HG03175 (cell line): ENCODE measurements around the gene LRP10.
"Not testable (repeated sequence)": the region's sequence is repeated elsewhere in the genome, so short reads cannot be mapped to it uniquely, and the experiment has no call there.

Source experiments
- ATAC-seq: cut with Tn5 transposase; IDR thresholded peaks from one replicate; pipeline ENCODE4 v1.9.1; 2021; ENCODE audit warnings: mild to moderate bottlenecking, moderate library complexity; ENCODE audit not compliant: unreplicated experiment

Gene LRP10

DNA sequence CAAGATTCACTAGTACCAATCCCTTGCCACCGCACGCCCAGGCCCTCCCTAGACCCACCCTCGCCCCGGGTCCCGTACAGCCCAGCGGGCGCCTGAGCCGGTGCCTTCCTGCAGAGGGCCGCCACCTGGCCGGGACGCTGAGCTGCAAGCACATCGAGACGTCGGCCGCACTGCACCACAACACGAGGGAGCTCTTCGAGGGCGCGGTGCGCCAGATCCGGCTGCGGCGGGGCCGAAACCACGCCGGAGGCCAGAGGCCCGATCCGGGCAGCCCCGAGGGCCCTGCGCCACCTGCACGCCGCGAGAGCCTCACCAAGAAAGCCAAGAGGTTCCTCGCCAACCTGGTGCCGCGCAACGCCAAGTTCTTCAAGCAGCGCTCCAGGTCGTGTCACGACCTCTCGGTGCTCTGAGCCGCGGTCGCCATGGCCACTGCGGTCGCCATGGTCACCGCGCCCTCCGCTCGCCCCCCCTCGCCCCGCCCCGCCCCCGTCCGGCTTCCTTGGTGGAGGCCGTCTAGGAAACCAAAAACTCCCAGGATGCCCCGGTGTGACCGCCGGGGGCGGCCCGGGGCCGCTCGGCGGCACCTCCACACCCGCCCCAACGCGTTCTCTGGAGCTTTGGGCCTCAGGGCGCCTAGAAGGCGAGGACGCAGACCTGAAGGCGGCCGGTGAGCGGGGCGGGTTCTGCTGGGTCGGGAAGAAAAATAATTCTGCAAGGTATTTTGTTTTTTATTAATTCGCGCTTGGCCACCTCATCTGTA is 15.1 kb downstream of the LRP10 start:
- peak; percentile 48 for ATAC-seq

GRCh38 chr14:22887260-22887989 is 15.9 kb downstream of the LRP10 start:
- peak; percentile 47 for ATAC-seq

DNA sequence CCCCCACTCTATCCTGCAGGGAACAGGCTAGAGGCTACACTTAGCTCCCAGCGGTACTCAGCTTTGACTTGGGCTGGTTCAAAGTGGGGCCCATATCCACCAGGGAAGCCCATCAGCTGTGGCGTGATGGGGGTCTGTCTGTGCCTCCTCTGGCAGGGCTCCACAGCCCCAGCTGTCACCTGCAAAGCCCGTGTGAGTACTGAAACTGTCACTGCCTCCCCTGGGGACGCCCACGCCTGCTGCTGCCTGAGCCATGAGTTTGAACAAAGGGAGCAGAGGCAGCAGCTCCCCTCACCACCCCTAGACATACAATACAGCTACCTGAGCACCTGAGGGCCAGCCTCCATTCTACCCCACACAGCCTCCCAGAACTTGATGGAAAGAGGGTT is 16.4 kb downstream of the LRP10 start:
- peak; percentile 38 for ATAC-seq

DNA sequence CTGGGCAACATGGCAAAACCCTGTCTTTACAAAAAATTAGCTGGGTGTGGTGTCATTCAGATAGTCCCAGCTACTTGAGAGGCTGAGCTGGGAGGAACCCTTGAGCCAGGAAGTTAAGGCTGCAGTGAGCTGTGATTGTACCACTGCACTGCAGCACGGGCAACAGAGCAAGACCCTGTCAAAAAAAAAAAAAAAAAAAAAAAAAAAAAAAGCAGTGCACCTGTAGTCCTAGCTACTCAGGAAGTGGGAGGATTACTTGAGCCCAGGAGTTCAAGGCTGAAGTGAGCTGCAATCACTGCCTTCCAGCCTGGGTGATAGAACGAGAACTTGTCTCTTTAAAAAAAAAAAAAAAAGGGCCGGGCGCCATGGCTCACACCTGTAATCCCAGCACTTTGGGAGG is 17.1 kb downstream of the LRP10 start:
- no peak for ATAC-seq

- ATAC-seq: no peak
Measured at GRCh38 chr14:22890416-22890815, 18.9 kb downstream of the LRP10 start.

GRCh38 chr14:22892488-22892887 is 20.9 kb downstream of the LRP10 start:
- no peak for ATAC-seq

DNA sequence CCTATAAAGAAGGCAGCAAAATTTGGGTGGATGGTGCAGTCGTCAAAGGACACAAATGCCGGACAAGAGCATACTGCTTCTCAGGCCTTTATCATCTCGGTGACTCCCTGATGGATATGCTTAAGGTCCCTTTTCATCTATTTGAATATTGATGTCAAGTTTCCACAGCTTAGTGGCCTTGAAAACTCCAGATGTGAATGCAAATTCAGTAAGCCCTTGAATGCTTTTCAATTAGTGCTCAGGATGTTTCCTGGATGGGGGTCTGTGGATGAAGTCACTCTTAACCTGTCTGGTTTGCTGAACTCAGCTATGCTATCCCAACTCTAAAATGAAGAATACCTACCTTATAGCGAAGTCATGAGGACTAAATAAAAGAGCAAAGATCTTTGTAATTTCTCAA is 22.2 kb downstream of the LRP10 start:
- no peak for ATAC-seq

- no peak for ATAC-seq
Measured at GRCh38 chr14:22895402-22895801, 23.9 kb downstream of the LRP10 start.

DNA sequence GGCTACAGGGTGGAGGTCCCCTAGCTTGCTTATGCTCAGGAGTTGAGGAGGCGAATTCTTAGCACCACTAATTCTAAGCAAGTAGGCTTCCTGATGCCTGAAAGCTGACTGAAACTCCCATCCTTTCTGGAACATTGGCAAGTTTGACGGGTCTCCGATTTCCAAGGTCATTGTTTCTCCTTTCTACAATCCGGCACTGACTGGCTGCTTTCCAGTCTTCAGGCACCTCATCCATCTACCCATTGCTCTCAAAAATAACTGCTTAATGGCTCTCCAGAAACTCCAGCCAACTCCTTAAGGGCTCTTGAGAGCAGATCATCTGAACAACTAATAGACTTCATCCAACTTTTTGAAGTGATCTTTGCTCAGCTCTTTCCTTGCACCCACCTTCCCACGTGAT is 24.8 kb downstream of the LRP10 start:
- ATAC-seq: no peak

DNA sequence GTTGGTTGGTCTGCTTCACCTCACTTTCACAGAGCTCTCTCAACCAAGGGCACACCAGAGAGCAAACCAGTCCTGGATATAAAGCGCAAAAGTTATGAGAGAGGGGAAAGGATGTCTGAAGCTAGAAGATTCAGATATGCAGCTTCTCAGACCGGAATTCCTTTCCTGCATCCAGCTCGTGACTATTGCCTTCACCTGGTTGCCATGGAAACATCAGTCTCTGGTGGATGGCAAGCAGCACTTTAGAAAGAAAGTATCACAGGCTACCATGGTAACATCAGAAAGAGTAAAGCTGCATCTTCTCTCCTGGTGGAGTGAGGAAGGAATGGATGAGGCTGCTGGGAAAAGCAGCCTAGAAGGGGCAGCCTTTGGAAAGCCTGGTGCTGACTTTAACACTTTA is 25.2 kb downstream of the LRP10 start:
- ATAC-seq: no peak

DNA sequence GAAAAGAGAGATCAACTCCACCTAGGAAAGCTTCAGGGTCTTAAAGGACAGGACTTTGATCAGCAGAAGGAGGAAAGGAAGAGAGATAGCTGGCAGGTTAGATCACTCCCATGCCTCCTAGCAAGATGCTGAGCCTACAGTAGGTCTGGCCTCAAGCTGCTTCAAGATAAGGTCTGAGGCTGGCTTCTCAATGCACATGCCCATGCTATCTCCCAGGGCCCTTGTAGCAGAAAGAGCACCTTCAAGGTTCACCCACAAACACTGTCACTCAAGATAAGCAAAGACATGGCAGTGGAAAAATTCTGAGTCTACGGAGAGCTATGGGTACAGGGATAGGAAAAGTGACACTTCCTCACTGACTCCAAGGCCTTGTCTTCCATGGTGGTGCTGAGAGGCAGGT is 25.8 kb downstream of the LRP10 start:
- ATAC-seq: no peak

DNA sequence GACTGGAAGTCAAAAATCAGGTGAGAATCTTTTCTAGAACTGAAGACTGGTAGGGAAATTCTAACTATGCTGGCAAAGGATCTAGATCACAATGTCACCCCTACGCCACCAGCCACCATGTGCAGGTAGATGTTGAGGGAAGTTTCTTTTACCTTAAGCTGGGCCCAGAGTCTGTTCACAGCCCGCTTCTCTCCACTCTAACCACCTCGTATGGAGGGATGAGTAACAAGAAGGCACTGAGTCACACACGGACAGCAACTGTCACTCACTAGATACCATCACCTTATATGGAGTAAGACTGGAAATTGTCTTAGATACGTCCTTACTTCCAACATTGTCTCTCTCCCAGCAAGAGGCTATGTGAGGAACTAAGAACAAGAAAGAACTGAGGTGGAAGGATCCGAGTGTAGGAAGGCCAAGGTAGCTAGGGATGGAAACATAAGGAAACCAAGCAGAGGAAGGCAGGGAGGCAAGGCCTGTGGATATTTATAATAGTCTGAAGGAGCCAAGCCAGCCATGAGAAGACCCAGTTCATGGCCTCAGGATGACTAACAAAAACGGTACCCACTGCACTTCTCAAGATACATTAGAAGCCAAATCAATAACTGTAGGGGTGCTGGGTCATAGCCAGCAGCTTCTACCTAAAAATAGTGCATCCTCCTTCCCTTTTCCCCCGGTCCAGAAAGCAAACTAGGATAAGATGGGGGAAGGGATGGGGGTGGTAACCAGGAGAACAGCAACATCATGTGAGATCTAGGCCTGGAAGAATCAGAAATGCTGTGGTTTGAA is 27.0 kb downstream of the LRP10 start:
- ATAC-seq: no peak

DNA sequence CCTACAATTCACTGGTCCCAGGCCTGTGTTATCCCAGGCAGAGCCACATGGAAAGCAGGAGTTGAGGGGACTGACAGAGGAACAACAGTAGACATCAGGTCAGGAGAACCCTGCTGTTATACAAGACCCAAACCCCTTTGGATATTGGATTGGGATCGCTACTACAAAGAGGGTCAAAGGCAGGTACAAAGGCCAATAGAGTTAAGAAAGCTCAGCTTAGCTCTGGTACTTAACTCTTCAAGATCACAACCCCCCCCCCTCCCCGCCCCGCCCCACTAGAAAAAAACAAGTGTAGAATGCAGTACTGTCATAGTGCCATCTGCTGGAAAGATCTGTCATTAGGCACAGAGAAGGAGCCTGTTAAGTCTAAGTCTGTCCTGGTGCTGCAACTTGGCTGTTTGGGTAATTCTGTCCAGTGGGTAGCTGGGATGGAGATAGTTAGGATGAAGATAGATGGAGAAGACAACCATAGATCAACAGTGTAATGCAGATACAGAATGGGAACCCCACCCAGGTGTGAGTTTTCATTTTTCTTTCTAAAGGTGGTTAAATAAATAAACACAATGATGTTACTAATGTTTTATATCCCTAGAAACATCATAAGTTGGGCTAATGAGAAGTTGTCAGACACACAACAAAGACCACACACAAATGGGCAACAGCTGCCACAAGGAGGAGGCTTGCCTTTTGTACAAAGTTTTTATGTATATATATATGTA is 28.7 kb downstream of the LRP10 start:
- ATAC-seq: peak; percentile 55

GRCh38 chr14:22901799-22902198 is 30.3 kb downstream of the LRP10 start:
- no peak for ATAC-seq

DNA sequence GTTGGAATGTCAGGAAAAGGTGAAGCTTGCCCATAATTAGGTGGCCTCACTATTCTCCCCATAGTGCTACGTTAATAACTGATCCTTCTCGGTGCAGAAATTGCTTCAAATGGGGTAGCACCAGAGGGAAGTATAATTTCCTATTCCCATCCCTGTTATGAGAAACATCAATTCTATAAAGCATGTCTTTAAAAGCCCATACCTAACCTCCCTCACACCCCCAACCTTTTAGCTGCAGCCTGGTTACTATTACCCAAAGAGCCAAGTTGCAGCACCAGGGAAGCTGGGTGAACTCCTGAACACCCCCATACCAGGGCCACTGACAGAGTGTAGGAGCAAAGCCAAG is 32.2 kb downstream of the LRP10 start:
- ATAC-seq: no peak

- ATAC-seq: no peak
Measured at GRCh38 chr14:22905627-22906026, 34.1 kb downstream of the LRP10 start.

GRCh38 chr14:22906073-22906472 is 34.5 kb downstream of the LRP10 start:
- ATAC-seq: no peak

- ATAC-seq: no peak
Measured at GRCh38 chr14:22907429-22907828, 35.9 kb downstream of the LRP10 start.

DNA sequence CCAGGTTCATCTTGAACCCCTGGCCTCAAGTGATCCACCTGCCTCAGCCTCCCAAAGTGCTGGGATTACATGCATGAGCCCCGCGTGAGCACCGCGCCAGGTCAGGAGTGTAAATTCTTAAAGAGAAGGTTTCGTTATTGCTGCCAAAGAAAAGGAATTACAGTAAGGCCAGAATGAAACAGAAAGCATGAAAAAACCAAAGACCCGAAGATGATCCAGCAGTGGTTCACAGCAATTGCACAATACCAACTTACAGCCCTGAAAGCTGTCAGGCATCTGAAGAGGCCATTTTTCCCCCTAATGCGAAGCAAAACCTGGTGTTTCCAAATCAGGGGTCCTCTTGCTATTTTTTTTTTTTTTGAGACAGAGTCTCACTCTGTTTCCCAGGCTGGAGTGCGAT is 37.1 kb downstream of the LRP10 start:
- ATAC-seq: no peak

DNA sequence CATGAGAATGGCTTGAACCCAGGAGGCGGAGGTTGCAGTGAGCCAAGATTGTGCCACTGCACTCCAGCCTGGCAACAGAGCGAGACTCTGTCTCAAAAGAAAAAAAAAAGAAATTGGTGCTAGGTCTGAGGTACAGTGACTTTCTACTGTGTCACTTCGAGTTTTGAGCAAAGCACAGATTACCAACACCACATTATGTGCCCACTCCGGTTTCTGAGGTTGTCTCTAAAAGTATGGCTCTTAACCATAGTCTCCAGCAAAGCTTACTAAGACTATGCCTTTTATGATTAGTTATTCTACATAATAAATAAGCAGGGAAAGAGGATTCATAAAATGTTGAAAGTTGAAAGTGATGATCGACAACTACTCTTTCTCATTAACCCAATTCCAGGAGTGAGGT is 39.4 kb downstream of the LRP10 start:
- ATAC-seq: no peak

DNA sequence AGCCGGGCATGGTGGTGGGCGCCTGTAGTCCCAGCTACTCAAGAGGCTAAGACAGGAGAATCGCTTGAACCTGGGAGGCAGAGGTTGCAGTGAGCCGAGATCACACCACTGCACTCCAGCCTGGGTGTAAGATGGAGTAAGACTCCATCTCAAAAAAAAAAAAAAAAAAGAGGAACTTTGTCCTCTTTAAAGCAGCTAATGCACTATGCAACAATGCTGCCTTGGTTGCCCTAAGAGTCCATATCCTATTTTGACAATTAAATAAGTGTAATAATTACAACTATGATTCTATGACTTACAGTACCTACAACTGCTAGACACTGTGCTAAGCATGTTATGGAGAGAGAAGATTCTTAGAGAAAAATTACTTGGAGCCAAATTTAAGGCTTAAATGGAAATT is 43.3 kb downstream of the LRP10 start:
- not testable (repeated sequence) for ATAC-seq
